ENCODE data around the gene TMEM86B.

DNA sequence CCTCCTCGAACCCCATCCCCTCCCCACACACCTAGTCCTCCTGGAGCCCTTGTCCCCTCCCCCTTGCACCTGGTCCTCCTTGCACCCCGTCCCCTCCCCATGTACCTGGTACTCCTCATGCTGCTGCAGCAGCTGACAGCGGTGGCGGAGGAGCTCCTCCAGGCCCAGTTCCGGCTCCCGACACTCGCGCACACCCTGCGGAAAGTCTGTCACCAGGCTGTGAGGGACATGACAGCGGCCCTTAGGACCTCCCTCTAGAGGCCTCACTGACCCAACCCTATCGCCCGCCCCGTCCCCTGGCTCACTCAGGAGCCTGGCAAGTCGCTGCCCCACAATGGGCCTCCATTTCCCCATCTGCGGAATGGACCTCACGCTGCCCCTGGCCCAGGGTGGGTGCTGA is 36.6 kb upstream of the TMEM86B start:
- TF ChIP-seq, protein P1, sequence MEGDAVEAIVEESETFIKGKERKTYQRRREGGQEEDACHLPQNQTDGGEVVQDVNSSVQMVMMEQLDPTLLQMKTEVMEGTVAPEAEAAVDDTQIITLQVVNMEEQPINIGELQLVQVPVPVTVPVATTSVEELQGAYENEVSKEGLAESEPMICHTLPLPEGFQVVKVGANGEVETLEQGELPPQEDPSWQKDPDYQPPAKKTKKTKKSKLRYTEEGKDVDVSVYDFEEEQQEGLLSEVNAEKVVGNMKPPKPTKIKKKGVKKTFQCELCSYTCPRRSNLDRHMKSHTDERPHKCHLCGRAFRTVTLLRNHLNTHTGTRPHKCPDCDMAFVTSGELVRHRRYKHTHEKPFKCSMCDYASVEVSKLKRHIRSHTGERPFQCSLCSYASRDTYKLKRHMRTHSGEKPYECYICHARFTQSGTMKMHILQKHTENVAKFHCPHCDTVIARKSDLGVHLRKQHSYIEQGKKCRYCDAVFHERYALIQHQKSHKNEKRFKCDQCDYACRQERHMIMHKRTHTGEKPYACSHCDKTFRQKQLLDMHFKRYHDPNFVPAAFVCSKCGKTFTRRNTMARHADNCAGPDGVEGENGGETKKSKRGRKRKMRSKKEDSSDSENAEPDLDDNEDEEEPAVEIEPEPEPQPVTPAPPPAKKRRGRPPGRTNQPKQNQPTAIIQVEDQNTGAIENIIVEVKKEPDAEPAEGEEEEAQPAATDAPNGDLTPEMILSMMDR (IDR thresholded peaks at IDR 0.05): no peak
- TF ChIP-seq EZH2phosphoT487 (IDR thresholded peaks at IDR 0.05): no peak
